Measurements from ENCODE around the gene TMEM164.

The TMEM164 gene

DNA sequence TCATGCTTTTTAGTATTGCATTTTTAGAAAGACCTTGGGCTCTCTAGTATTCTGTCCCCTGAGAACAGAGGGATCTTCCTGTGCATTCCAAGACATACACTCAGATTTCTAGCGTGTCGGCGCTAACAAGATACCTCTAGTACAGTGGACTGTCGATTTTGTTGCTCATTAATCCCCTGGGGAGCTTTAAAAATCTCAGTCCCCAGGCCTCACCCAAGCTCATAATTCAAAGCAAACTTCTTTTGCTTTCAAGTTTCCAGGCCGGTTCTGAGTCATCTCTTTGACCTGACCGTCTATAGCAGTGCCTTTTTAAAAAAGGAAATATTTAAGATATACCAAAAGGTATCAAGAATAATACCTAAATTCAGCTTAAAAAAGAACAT is 178.0 kb downstream of the TMEM164 start:
- Histone ChIP-seq H3K27me3 (ENCODE audit: insufficient read depth, poor library complexity, severe bottlenecking) (no peaks in the 10 kb centered on the region), H3K27ac (replicated peaks) (no peak overlapping the region), H3K4me3 (replicated peaks; ENCODE audit: insufficient read depth, low read length) (no peak overlapping the region)
- no peak for TF ChIP-seq POLR2AphosphoS5 (IDR thresholded peaks at IDR 0.05; ENCODE audit: low read depth)
- TF ChIP-seq SPI1 (IDR thresholded peaks at IDR 0.05; ENCODE audit: borderline replicate concordance, low read depth), result no peak
- TF ChIP-seq GABPA (IDR thresholded peaks at IDR 0.05; ENCODE audit: low read depth), result no peak
- TF ChIP-seq, protein P1, sequence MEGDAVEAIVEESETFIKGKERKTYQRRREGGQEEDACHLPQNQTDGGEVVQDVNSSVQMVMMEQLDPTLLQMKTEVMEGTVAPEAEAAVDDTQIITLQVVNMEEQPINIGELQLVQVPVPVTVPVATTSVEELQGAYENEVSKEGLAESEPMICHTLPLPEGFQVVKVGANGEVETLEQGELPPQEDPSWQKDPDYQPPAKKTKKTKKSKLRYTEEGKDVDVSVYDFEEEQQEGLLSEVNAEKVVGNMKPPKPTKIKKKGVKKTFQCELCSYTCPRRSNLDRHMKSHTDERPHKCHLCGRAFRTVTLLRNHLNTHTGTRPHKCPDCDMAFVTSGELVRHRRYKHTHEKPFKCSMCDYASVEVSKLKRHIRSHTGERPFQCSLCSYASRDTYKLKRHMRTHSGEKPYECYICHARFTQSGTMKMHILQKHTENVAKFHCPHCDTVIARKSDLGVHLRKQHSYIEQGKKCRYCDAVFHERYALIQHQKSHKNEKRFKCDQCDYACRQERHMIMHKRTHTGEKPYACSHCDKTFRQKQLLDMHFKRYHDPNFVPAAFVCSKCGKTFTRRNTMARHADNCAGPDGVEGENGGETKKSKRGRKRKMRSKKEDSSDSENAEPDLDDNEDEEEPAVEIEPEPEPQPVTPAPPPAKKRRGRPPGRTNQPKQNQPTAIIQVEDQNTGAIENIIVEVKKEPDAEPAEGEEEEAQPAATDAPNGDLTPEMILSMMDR (IDR thresholded peaks at IDR 0.05; ENCODE audit: insufficient read depth, low read length), result no peak
- TF ChIP-seq, protein P2, sequence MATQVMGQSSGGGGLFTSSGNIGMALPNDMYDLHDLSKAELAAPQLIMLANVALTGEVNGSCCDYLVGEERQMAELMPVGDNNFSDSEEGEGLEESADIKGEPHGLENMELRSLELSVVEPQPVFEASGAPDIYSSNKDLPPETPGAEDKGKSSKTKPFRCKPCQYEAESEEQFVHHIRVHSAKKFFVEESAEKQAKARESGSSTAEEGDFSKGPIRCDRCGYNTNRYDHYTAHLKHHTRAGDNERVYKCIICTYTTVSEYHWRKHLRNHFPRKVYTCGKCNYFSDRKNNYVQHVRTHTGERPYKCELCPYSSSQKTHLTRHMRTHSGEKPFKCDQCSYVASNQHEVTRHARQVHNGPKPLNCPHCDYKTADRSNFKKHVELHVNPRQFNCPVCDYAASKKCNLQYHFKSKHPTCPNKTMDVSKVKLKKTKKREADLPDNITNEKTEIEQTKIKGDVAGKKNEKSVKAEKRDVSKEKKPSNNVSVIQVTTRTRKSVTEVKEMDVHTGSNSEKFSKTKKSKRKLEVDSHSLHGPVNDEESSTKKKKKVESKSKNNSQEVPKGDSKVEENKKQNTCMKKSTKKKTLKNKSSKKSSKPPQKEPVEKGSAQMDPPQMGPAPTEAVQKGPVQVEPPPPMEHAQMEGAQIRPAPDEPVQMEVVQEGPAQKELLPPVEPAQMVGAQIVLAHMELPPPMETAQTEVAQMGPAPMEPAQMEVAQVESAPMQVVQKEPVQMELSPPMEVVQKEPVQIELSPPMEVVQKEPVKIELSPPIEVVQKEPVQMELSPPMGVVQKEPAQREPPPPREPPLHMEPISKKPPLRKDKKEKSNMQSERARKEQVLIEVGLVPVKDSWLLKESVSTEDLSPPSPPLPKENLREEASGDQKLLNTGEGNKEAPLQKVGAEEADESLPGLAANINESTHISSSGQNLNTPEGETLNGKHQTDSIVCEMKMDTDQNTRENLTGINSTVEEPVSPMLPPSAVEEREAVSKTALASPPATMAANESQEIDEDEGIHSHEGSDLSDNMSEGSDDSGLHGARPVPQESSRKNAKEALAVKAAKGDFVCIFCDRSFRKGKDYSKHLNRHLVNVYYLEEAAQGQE (IDR thresholded peaks at IDR 0.05; ENCODE audit: insufficient replicate concordance, low read depth), result no peak
- DNase-seq (ENCODE audit: low read depth in 1 of 2, low spot score in 1 of 2), result no peak

DNA sequence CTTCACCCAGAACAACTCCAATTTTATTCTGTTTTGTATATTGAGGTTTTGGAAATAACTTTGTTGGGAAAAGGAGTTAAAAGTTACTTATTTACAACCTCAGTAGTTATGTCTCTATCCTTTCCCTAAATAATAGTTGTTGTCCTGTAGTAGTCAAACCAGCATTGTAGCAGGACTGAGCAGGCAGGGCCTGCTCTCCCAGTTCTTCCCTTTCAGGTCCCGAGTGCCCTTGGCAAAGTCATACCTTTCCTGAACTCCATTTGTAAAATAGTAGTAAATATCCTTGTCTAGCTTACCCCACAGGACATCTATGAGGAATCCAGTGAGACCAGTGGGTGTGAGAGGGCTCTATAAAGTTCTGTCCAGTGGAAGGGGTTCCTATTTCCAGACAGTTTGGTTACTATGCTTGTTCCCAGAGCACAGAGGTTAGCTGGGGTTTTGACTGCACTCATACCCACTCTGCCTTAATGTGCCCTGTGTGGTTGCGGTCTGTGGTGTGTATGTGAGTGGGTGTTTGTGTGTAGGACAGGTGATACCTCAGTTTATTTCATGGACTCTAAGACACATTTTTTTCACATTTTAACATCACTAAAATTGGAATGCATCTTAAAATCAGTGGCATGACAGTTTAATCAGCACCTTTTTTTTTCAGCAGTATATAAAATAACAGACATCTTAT is 178.7 kb downstream of the TMEM164 start:
- Histone ChIP-seq H3K4me3 (replicated peaks; ENCODE audit: insufficient read depth, low read length) (no peak overlapping the region), H3K27ac (replicated peaks) (no peak overlapping the region)
- TF ChIP-seq POLR2AphosphoS5 (IDR thresholded peaks at IDR 0.05; ENCODE audit: low read depth), result no peak
- no peak for TF ChIP-seq SPI1 (IDR thresholded peaks at IDR 0.05; ENCODE audit: borderline replicate concordance, low read depth)
- TF ChIP-seq, protein P2 (IDR thresholded peaks at IDR 0.05; ENCODE audit: insufficient replicate concordance, low read depth), result no peak
- TF ChIP-seq, protein P1 (IDR thresholded peaks at IDR 0.05; ENCODE audit: insufficient read depth, low read length), result no peak
- no peak for TF ChIP-seq GABPA (IDR thresholded peaks at IDR 0.05; ENCODE audit: low read depth)

DNA sequence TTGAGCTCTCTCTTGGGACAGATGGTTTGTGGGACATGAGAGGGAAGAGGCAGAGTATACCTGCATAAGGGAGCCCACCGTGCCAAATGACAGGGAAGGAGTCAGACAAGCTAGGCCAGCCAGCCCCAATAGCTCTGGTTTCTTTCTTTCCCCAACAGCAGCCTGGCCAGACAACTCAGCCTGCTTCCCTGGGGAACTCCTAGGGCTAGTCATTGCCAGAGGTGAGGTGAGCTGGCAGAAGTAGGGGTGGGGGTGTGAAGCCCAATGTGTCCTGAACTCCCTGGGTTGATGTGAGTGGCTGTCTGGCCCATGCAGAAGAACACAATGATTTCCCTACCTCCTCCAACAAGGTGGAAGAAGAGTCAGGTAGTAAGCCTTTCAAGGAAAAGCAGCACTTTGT is 179.4 kb downstream of the TMEM164 start:
- Histone ChIP-seq H3K4me3 (replicated peaks; ENCODE audit: insufficient read depth, low read length) (no peak overlapping the region), H3K27ac (replicated peaks) (no peak overlapping the region), H3K27me3 (ENCODE audit: insufficient read depth, poor library complexity, severe bottlenecking) (no peaks in the 10 kb centered on the region)
- TF ChIP-seq, protein P1 (IDR thresholded peaks at IDR 0.05; ENCODE audit: insufficient read depth, low read length), result no peak
- no peak for TF ChIP-seq POLR2AphosphoS5 (IDR thresholded peaks at IDR 0.05; ENCODE audit: low read depth)
- no peak for TF ChIP-seq SPI1 (IDR thresholded peaks at IDR 0.05; ENCODE audit: borderline replicate concordance, low read depth)
- TF ChIP-seq, protein P2 (IDR thresholded peaks at IDR 0.05; ENCODE audit: insufficient replicate concordance, low read depth), result no peak
- TF ChIP-seq GABPA (IDR thresholded peaks at IDR 0.05; ENCODE audit: low read depth), result no peak
- DNase-seq (ENCODE audit: low read depth in 1 of 2, low spot score in 1 of 2), result no peak

More for the DNA sequence above, 178.7 kb downstream of the TMEM164 start:
- no peak for DNase-seq (ENCODE audit: low read depth in 1 of 2, low spot score in 1 of 2)
- no peaks in the 10 kb centered on the region for H3K27me3 ChIP-seq (ENCODE audit: insufficient read depth, poor library complexity, severe bottlenecking)
